Hypothalamus (tissue), 51 donors: Measurements from ENCODE around the gene TMCC3.

Experiments used
- DNase-seq, 51 donors: peaks; one replicate each; lab custom pipeline; 2025; lab: John Stamatoyannopoulos, UW

Gene TMCC3

DNA sequence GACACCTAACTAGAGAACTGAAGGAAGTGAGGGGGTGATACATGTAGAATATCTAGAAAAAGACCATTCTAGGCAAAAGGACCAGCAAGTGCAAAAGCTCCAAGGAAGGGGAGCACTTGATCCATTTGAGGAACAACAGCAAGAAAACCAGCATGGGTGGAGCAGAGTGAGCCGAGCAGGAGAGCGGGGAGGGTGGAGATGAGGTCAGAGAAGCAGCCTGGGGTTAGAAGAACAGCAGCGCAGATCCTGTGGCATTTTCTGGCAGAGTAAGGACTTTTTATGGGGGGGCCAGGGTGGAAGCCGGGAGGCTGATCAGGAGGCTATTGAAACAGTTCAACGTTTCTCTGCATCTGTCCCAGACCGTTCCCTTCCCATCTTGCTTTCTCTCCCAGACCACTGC lies 24.5 kb upstream of the TMCC3 start:
- peak in 6 of 51 donors; percentile 8 to 18 (median 12) for DNase-seq

DNA sequence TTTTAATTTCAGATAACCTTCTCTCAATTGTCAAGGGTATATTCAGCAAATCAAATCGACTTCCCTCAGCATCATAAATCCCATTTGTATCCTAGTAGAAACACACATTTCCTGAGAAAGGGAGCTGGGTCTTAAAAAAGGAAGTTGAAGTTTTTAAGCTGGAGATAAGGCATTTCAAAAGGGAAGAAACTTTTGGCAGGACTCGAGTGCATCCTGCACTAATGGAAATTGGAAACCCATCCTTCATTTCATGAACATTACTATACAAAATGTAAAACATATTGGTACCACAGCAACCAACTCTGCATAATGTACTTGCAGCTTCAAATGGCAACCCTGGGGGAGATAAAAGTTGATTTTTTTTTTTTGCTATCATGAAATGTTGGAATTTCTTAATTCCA lies 23.7 kb upstream of the TMCC3 start:
- no peak for DNase-seq

DNA sequence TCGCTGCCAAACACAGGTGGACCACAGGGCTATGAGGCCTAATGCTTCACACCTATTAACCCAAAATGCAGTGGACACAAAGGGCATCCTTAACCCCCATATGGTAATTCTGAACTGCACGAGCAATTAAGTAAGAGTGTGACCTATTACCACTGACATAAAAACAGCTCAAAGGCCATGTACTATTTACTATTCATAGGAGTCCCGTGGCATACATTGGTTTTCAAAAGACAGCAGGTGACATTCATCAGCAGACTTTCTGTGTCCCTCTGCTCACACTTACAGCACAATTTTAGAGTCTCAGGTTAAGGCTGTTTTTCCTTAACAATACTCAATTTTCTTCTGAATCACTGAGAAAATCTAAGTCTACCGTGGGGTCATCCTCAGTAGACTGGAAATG lies 23.1 kb upstream of the TMCC3 start:
- no peak for DNase-seq

DNA sequence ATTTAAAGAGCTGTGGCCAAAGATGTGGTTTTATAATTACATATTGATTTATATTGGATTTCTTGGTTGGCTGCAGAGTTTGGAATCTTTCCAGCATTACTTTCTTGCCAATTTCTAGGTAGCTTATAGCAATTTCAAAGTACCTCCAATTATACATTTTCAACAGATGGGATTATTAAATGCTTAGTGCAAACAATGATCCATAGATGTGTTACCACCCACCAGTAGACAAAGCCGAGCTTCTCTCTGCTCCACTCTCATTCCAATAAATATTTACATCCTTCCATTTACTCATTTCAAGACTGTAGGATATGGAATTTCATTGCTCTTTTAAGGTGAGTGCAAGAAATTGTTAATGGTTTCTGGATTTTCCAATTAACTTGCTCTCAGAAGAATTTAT lies 21.6 kb upstream of the TMCC3 start:
- no peak for DNase-seq

DNA sequence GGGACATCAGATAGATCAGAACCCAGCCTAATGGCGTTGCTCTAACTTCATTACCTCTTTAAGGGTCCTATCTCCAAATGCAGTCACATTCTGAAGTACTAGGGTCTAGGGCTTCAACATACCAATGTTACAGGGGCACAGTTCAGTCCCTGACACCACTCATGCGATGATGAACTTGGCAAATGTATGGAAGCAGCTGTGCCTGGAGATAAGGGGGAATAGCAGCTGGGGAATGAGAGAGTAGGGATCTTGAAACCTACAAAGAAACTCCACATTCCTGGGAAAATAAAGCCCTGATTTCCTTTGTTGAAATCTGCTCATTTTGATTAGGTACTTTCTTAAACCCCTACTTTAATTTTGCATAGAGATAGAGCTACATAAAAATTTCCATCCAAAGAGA lies 20.5 kb upstream of the TMCC3 start:
- DNase-seq: no peak

DNA sequence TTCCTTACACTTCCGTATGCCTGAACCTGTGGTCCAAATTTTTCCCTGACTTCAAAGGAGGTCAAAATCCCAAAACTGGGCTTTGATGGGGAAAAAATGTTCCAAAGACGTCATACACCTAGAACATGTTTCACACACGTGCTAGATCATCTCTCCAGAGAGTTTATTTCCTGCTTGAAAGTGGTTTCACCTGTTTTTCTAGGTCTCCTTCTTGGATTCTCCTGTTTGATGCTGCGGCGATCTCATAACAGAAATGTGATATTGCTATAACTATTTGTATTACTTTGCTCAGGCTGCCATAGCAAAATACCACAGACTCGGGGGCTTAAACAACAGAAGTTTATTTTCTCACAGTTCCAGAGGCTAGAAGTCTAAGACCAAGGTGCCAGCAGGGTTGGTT lies 19.7 kb upstream of the TMCC3 start:
- no peak for DNase-seq

DNA sequence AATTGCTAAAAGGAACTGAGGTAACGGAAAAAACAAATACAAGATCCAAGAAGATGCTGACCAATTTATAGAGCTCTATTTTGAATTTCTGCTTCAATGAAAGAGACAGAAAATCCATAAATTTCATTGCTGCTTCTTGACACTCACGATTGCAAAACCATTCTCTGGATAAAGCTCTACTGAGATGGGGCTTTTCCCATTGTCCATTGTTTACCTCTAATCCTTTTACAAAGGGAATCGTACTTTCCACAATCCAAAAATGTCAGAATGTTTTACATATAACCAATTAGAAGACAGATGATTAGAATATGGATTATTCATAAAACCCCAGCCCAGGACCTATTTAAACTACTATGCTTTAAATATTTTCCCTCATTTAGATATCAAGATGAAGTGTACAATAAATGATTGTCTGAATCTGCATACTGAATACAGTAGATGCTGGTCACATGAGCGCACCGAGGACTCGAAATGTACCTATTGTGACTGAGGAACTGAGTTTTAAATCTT lies 16.7 kb upstream of the TMCC3 start:
- DNase-seq: peak in 1 of 51 donors; percentile 19

DNA sequence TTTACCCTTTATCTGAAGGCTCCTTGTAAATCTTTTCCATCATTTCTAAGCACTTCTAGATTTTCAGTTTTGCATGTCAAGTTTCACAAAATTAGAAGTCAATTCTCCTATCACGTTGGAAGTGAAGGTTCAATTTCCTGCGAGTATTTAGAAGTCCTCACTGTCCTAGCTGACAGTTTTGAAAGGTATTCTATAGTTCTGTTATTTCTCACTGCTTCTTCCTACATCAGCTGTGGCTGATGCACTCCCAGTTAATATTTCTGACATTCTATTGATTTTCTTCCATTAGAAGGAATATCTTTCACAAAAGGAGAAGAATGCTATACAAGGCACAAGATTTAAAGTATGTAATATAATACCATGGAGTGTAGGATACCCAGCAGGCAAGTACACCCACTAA lies 15.8 kb upstream of the TMCC3 start:
- DNase-seq: no peak

DNA sequence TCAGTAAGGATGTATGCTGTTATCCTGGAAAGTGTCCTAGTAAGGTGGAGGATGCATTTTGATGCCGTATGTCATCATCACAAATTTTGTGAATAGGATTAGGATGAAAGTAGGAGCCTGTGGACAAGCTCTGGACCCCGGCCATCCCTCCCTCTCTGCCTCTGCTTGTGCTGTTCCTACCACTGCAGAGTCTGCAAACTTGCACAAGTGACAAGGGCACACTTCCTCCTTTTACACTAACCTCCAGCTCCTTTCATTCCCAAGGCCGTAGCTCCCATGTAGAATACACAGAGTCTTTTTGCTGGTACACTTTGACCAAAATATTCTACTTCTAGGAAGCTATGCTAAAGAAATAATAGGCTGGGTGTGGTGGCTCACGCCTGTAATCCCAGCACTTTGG lies 13.3 kb upstream of the TMCC3 start:
- peak in 3 of 51 donors; percentile 4 to 15 (median 6) for DNase-seq

DNA sequence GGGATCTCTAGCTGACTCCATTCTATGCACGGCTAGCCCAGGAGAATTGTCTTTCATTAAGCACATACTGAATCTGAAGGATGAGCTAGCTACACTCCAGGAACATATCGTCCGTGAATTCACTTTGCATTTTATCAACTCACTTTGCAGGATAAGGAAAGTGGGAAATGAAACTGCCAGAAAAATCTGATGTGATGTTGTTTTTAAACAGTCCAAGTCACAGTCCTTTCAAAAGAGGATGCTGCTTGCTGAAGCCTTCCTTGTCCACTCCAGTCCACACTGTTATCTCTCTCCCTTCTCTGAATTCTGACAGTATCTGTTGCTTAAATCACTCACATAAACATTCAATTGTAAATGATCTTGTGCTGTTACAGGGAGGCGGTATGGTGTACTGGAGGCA lies 12.7 kb upstream of the TMCC3 start:
- DNase-seq: peak in 1 of 51 donors; percentile 24

DNA sequence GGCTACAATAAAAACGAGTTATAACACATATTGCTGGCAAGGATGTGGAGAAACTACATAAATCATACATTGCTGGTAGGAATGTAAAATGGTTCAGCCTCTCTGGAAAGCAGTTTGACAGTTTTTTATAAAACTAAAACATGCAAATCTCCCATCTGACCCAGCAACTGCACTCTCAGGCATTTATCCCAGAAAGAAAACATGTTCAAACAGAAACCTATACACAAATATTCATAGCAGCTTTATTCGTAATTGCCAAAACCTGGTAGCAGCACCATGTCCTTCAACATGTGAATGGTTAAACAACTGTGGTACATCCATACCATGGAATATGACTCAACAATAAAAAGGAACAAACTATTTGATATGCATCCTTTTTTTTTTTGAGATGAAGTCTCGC lies 10.1 kb upstream of the TMCC3 start:
- DNase-seq: no peak

DNA sequence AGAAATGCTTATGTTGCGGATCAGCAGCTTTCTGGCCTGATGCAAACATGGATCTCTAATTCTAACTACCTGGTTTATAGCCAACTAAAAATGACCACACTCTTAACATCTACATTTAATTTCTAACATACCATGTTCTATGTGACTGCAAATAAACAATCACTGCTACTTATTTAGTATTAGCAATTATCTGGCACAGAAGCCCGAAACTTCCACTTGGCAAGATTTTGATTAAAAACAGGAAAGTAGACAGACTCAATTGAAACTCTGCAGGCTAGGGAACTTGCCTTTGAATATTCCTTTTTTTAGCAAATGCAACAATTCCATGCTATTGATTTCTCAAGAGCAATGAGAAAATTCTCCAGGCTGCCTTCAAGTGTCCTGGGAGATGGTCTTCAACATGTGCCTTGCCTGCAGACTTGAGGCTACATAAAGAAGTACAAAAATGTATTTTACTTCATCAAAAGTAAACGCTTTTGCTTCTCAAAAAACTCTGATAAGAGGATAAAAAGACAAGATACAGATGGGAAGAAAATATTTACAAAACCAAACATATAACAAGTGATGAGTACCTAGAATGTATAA lies 9.1 kb upstream of the TMCC3 start:
- peak in 1 of 51 donors; percentile 6 for DNase-seq

DNA sequence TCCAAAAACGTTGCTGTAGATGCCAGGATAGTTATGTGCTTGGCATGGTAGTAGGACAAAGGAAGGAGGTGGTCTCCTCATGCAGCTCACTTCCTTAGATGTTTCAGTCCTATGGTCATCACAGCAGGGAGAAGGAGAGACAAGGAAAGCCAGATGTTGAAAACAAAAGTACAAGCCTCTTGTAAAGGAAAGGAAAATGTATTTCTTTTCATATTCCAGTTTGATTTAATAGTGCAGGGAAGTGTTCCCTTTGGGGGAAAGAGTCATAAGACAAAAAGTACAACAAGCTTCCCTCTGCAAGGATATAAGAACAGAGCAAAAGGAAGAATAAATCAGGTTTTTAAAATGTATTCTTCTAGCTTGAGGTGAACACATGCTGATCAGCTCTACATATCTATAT lies 8.6 kb upstream of the TMCC3 start:
- DNase-seq: no peak

DNA sequence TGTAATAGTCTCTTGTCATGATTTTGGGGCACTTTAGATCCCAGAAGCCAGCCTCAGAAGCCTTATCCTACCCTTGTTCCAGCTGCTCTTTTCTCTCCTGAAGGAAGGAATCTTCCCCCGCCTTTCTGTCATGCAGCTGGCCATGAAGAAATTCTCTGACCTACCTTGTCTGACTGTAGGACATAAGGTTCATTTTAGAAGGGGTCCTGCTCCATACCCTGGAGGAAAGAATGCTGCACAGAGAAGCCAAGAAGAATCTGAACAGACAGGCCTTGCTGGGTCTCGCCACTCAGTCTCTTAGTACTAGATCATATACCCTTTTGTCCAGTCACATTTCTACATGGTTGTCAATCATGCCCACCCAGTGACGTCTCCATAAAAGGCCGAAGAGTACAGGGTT lies 6.2 kb upstream of the TMCC3 start:
- no peak for DNase-seq

DNA sequence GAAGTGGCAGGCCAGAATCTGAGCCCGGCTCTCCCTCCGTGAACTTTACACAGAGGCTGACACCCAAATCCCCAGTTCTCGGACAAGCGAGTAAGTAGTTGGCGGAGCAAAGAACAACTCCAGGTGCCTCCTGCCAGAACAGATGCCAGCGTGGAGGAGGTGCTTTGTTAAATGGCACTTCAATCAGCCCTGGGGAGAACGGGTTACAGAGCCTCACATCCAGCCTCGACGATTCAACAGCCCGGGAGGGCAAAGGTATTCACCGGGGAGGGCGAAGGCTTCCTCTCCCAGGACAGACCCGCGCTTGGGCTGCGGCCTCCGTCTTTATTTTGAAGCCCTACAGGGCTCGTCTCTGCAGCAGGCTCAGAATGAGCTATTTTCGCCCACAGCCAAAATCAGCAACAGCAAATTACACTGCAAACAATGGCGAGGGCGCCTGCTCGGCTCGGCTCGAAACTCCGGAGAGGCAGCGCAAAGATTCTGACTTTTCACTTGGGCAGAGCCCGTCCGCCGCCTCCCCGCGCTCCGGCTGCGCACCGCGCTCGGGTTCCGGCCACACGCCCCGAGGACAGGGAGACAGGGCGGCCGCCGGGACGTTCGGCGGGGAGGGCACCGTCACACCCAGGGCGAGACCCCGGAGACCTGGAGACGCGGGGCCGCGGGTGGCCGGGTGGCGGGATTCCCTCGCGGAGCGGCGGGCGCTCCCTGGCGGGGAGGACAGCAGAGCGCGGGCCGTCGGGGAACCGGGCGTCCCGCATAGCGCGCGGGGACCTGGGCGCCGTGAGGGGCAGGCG lies 811 bp downstream of the TMCC3 start:
- DNase-seq: peak in 36 of 51 donors; percentile 8 to 75 (median 40)

DNA sequence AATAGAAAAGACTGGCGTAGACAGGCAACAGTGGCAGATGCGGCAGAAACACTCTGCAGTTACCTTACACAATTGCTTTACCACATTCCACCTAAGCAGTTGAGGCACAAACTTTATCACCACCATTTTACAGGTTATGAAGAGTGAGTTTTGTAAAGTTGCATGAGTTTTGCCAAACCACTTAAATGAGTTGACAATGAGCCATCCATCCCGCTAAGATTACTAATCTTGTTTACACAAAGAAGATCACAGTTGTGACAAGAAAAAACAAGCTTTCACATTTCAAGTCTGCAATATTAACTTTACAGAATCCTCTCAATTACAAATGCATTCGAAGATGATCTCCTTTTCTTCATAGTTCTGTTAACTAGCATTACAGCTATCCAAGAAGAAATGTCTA lies 1.8 kb downstream of the TMCC3 start:
- DNase-seq: no peak

DNA sequence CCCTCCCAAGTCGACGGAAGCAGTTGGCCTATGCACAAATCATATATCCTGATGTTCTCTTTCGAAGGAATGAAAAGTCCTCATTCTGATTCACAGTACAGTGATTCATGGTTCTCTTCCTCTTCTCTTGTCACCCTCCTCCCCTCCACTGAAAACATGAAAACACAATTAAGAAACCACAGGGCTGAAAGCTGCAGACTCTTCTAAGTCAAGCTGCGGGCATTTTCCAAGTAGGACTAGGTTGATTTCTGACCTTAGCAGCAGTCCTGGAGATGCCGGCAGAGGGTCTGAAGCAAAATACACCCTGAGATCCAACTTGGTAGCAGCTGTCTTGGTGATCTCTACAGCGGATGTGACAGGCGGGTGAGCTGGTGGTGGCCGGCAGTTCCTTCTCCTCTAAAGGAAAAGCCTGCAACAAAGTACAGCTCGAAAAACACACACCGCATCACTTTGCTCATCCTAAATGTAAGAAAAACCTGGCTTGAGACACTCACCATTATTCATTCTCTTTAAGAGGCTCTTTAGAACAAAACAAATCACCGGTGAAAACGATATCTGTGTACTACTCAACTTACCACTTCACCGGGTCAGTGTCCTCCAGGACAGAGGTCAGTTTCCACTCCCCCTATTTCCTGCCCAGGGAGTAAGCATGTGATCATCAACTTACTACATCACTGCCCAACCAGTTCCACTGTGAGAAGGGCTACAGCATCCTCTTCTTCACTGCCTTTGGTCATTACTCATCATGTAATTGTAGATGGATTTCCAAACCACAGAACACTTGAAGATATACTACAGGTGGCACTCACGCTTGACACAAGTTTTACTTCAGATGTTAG lies 6.0 kb downstream of the TMCC3 start:
- peak in 10 of 51 donors; percentile 3 to 47 (median 16) for DNase-seq

DNA sequence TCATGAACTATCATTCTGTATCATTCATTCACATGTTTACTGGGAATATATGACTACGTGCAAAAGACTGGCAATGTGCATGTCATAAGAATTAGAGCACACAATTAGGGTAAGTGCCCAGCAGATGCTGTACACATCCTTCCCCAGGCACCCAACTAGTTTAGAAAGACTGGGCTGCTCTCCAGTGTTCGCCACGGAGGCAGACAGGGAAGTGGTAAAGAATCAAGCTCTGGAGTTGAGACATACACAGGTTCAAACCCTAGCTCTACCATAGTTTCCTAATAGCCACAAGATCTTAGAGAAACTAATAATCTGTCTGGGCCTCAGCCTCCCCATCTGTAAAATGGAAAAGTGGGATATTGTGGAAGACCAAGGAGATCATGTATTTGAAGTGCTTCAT lies 6.8 kb downstream of the TMCC3 start:
- peak in 1 of 51 donors; percentile 9 for DNase-seq

DNA sequence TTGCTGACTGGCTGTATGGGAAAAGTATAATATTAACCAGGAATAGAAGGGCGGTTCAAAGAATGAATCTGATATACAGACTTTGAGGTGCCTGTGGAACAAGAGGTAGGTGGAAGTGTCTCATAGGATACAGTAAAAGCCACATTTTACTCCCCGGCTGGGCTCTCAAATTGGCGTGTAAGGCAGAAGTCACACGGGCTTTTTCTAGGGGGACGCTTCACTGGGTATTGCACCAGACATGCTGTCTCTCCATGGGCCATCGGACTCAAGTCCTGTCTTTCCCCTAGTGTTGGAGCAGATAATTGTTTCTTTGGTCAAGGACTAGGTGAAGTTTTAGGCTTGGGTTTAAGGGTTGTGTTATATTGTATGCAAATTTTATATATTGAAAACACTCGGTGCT lies 9.1 kb downstream of the TMCC3 start:
- no peak for DNase-seq

DNA sequence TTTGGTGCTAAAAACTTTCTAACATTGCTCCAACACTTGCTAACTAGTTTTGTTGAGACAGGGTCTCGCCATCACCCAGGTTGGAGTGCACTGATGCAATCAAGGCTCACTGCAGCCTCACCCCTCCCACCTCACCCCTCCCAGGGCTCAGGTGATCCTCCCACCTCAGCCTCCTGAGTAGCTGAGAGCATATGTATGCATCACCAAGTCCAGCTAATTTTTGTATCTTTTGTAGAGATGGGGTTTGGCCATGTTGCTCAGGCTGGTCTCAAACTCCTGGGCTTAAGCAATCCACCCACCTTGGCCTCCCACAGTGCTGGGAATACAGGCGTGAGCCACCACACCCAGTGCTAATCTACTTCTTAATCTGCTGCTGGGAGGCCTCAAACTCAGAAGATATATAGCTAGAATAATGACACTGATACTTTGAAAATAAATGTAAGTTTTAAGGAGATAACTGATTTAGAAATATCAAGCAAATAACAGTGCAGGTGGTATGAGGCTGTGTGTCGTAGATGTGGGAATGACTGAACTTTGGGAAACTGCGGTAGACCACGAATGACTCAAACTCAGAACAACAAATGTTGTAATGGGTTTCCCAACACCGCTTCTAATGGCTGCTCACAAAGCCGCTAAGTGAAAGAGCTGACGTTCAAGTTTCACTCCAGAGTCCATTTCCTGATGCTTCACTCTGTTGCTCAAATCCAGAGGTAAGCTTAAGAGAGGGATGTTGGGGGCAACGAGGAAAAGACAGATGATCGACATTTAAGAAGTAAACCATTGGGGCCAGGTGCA lies 10.0 kb downstream of the TMCC3 start:
- peak in 1 of 51 donors; percentile 10 for DNase-seq

DNA sequence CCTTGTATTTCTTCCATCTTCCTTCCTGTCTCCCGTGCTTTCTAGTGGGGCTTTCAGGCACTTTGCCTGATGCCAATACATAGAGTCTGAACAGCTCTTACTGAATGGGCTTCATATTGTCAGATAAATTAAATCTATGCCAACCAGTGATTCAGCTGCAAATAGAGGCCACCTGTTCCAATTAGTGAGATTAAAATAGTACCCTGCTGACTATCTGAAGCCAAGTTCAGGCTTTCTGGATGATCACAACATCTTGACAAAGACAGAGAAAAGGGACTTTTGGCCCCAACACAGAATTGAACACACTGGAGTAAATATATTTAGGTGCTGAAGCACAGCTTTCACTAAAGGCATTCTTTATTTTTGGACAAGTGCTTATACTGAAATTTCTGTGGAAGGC lies 11.8 kb downstream of the TMCC3 start:
- no peak for DNase-seq
